ENCODE measurements around the gene EXOC3L2.
"Not testable (repeated sequence)": the region's sequence is repeated elsewhere in the genome, so short reads cannot be mapped to it uniquely, and the experiment has no call there.

The EXOC3L2 gene

DNA sequence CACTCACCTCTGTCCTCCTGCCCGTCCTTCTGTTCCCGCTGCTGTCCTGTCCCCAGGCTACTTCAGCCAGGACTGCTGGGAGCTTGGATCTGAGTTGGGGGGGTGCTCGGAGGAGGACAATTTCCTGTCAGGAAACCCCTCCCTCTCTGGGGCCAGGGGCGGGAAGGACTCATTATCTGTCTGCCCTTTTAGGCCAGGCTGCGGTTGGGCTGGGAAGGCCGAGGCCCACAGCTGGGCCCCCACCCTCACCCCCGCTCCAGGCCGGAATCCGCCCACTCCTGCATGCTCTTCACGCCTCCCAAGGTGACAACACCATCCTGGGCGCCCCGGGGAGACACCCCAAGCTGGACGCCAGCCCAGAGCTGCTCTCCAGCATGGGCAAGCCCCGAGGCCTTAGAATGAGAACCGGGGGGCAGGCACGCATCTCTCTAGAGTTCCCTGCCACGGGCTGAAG lies at the start of gene EXOC3L2:
Gene EXOC3L2, minus strand, starts transcription at position 74 of the 454 bp plus-strand sequence. CDS start 6,362 bp downstream, outside the sequence.
- no peak for DNase-seq (ENCODE audit: low read depth in 2 of 2)

DNA sequence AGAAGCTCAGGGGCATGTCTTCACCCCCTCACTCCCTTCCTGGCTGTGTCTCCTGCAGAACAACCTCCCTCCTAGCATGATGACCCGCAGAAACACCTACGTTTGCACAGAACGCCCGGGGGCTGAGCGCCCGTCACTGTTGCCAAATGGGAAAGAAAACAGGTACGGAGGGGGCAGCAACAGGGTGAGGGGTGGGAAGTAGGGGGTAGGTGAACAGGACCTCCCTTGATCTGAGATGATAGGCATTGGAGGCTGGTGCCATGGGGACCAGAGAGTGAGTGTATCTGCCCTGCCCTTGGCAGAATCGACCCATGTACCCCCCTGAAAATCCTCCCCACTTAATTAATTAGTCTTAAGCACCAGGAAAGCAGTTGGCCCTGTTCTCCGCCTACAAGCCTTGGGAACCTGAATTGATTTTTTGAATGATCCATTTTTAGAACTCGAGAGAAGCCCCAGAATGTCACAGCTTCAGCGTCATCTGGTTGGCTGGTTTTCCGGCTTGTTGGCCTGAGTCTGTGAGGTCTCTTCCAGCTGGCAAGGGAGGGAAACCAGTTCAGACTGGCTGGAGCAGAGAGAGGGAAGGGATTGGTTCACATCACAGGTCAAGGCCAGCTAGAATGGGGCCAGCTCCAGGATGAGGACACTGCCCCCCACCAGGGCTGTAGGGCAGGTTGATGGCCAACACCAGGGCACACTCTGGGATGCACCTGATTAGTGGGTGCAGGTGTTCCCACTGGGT lies 49.3 kb upstream of the EXOC3L2 start:
- no peak for DNase-seq (ENCODE audit: low read depth in 2 of 2)

GRCh38 chr19:45293682-45294081 lies 48.5 kb upstream of the EXOC3L2 start:
- DNase-seq (ENCODE audit: low read depth in 2 of 2) = peak; percentile 17 to 36

- no peak for DNase-seq (ENCODE audit: low read depth in 2 of 2)
Measured at GRCh38 chr19:45291834-45292233, 46.6 kb upstream of the EXOC3L2 start.

DNA sequence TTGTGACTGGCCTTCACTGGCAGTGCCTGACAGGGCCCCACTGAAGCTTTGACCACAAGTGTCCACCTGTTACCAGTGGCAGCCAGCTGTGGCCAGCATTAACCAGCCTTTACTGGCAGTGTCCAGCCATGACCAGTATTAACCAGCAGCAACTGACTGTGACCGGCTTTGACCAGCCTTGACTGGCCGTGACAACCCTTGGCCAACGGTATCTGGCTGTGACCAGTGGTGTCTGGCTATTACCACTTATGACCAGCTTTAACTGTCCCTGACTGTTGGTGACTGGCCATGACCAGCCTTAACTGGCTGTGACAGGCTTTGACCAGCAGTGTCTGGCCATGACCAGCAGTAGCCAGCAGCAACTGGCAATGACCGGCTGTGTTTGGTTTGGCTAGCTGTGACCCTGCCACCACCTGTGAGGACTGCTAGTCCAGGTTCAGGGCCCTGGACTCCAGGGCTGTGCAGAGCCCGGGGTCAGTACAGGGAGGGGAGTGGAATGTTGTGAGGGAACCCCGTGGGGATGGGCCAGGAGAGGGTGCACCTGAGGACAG lies 45.2 kb upstream of the EXOC3L2 start:
- DNase-seq (ENCODE audit: low read depth in 2 of 2) = no peak

DNA sequence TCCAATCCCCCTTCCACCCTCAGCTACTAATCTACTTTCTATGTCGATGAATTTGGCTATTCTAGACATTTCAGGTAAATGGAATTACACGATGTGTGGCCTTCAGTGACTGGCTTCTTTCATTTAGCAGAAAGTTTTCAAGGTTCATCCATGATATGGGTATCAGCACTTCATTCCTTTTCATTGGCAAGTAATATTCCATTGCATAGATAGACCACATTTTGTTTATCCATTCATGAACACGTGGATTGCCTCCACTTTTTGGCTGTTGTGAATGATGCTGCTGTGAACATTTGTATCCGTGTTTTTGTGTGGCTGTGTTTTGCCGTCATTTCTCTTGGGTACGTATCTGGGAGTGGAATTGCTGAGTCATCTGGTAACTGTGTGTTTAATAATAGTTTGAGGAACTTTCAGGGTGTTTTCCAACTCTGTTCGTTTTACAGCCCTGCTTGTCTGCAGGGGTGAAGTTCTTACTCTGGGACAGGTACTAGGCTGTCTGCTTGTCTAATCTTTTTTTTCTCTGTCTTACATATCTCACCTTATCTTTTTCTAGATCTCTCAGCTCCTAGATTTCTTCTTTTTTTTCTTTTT lies 38.3 kb upstream of the EXOC3L2 start:
- DNase-seq (ENCODE audit: low read depth in 2 of 2) = no peak

- DNase-seq (ENCODE audit: low read depth in 2 of 2) = no peak
Measured at GRCh38 chr19:45280471-45280961, 35.3 kb upstream of the EXOC3L2 start.

- DNase-seq (ENCODE audit: low read depth in 2 of 2) = no peak
Measured at GRCh38 chr19:45279587-45280192, 34.5 kb upstream of the EXOC3L2 start.

DNA sequence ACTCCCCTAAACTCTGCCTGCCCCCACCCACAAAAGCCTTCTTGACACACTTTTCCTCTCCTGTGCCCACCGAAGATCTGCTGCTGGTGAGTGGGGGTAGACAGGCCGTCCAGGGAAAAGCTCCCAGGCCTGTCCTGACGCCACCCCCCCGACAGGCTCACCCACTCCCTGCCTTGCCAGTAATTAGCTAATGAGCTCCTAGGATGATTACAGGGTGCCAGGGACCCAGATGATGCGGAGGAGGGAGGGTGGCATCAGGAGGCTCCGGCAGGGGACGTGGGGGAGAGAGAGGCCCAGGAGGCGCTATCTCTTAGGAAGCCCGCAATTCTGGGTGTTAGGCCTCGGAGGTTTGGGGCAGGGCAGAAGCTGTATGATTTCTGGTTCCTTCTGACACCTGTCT lies 32.9 kb upstream of the EXOC3L2 start:
- DNase-seq (ENCODE audit: low read depth in 2 of 2) = no peak

GRCh38 chr19:45276284-45276687 lies 31.1 kb upstream of the EXOC3L2 start:
- no peak for DNase-seq (ENCODE audit: low read depth in 2 of 2)

- no peak for DNase-seq (ENCODE audit: low read depth in 2 of 2)
Measured at GRCh38 chr19:45275370-45275971, 30.3 kb upstream of the EXOC3L2 start.

DNA sequence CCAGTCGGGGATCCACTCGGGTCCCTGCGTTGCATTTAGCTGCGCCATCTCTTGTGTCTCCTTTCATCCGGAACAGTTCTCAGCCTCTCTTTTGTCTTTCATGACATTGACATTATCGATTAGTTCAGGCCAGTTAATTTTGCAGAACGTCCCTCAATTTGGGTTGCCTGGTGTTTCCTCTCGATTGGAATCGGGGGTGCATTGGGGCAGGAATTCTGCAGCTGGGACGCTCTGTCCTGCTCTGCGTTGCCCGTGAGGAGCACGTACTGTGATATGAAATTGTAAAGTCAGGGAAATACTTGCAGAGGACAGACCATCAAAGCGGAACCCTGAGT lies 28.3 kb upstream of the EXOC3L2 start:
- no peak for DNase-seq (ENCODE audit: low read depth in 2 of 2)

GRCh38 chr19:45271735-45272108 lies 26.5 kb upstream of the EXOC3L2 start:
- DNase-seq (ENCODE audit: low read depth in 2 of 2) = no peak

DNA sequence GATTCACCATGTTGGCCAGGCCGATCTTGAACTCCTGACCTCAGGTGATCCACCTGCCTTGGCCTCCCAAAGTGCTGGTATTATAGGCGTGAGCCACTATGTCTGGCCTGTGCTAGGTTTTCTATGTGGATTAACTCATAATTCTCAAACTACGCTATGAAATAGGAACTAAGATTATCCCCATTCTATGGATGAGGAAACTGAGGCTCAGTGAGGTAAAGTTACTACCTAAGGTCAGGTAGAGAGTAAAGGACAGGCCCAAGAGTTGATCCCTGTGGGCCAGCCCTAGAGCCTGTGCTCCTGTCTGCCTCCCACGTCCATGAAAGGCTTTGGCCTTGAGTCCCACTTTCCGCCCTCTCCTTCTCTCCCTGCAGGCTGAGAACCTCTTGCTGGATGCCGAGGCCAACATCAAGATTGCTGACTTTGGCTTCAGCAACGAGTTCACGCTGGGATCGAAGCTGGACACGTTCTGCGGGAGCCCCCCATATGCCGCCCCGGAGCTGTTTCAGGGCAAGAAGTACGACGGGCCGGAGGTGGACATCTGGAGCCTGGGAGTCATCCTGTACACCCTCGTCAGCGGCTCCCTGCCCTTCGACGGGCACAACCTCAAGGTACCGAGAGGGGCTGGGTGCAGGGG lies 26.0 kb upstream of the EXOC3L2 start:
- DNase-seq (ENCODE audit: low read depth in 2 of 2) = no peak

- DNase-seq (ENCODE audit: low read depth in 2 of 2) = not testable (repeated sequence)
Measured at GRCh38 chr19:45269939-45270338, 24.7 kb upstream of the EXOC3L2 start.

- no peak for DNase-seq (ENCODE audit: low read depth in 2 of 2)
Measured at GRCh38 chr19:45267296-45267695, 22.1 kb upstream of the EXOC3L2 start.

DNA sequence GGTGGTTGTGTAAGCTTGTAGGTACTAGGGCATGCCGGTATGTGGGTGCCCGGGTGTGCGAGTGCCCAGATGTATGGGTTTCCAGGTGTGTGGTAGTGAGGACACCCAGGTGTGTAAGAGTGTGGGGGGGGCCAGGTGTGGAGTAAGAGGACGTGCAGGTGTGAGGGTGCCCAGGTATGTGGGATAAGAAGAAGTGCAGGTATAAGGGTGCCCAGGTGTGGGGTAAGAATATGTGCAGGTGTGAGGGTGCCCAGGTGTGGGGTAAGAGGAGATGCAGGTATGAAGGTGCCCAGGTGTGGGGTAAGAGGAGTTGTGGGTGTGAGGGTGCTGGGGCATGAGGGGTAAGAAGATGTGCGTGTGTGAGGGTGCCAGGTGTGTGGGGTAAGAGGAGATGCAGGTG lies 20.2 kb upstream of the EXOC3L2 start:
- no peak for DNase-seq (ENCODE audit: low read depth in 2 of 2)

DNA sequence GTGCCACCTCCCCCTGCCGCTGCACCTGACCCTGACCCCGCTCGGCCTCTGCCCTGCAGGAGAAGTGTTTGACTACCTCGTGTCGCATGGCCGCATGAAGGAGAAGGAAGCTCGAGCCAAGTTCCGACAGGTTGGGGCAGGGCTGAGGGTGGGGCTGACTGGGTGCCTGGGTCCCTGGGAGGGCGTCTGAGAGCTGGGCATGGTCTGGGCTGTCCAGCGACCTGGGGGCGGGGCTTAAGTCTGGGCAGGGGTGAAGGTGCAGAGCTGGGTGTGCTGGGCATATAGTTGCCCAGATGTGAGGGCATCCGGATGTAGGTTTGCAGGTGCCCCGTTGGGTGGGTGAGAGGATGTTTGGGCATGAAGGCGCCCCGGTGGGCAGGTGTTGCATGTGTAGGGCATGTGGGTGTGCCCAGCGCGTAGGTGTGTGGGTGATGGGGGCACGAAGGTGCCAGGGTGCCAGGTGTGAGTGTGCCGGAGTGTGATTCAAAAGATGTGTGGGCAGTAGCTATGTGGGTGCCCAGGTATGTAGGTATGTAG lies 19.6 kb upstream of the EXOC3L2 start:
- no peak for DNase-seq (ENCODE audit: low read depth in 2 of 2)

DNA sequence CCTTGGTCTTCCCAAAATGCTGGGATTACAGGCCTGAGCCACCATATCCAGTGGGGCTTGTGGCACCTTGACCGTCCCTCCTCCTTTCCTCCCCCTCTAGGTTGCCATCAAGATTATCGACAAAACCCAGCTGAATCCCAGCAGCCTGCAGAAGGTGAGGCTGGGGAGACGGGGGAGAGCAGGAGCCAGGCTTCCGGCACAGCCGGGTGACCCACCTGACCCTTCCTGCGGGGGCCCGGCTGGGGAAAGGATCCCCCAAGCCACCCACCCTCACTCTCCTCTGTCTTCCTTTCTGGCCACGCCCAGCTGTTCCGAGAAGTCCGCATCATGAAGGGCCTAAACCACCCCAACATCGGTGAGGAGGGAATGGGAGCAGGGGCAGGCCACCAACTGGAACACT lies 17.8 kb upstream of the EXOC3L2 start:
- no peak for DNase-seq (ENCODE audit: low read depth in 2 of 2)

GRCh38 chr19:45262570-45262969 lies 17.4 kb upstream of the EXOC3L2 start:
- no peak for DNase-seq (ENCODE audit: low read depth in 2 of 2)

DNA sequence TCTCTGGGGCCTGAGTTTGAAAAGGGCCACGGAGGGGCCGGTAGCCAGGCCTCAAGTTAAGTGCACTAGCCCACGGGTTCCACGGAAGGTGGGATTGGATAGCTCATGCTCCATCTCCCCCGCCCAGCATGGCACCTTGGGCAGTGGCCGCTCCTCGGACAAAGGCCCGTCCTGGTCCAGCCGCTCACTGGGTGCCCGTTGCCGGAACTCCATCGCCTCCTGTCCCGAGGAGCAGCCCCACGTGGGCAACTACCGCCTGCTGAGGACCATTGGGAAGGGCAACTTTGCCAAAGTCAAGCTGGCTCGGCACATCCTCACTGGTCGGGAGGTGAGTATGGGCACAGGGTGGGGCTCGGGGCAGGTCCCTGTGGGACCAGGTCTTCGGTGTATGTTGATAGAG lies 13.7 kb upstream of the EXOC3L2 start:
- no peak for DNase-seq (ENCODE audit: low read depth in 2 of 2)

- no peak for DNase-seq (ENCODE audit: low read depth in 2 of 2)
Measured at GRCh38 chr19:45256836-45257235, 11.6 kb upstream of the EXOC3L2 start.

Data from stimulated activated CD4-positive, alpha-beta T cell treated with anti-CD3 and anti-CD28 coated beads, Interleukin-15, amount 100 ng/mL, for 48 hours (primary cell).